SKM-1 treated with dmso at 0.1 percent for 144 hours (cell line): ENCODE data around the gene UACA.

Source experiments
- DNase-seq: peaks from one replicate; lab custom pipeline; 2025; ENCODE audit not compliant: unreplicated experiment; lab: John Stamatoyannopoulos, UW

Gene UACA

GRCh38 chr15:70715840-70716485, 47.4 kb downstream of the UACA start:
- DNase-seq, result no peak

- DNase-seq, result no peak
Measured at GRCh38 chr15:70714565-70714964, 48.8 kb downstream of the UACA start.

GRCh38 chr15:70714015-70714414, 49.3 kb downstream of the UACA start:
- DNase-seq, result no peak

GRCh38 chr15:70712271-70712670, 51.1 kb downstream of the UACA start:
- DNase-seq, result no peak

- DNase-seq, result no peak
Measured at GRCh38 chr15:70710714-70711113, 52.6 kb downstream of the UACA start.

- no peak for DNase-seq
Measured at GRCh38 chr15:70708839-70709238, 54.5 kb downstream of the UACA start.

GRCh38 chr15:70707686-70708300, 55.6 kb downstream of the UACA start:
- DNase-seq, result no peak

- DNase-seq, result no peak
Measured at GRCh38 chr15:70704731-70705130, 58.6 kb downstream of the UACA start.

- no peak for DNase-seq
Measured at GRCh38 chr15:70704166-70704565, 59.2 kb downstream of the UACA start.

- no peak for DNase-seq
Measured at GRCh38 chr15:70703096-70703878, 60.1 kb downstream of the UACA start.

- DNase-seq, result no peak
Measured at GRCh38 chr15:70702584-70702983, 60.8 kb downstream of the UACA start.

- no peak for DNase-seq
Measured at GRCh38 chr15:70701891-70702568, 61.3 kb downstream of the UACA start.

GRCh38 chr15:70701171-70701570, 62.2 kb downstream of the UACA start:
- no peak for DNase-seq

- DNase-seq, result no peak
Measured at GRCh38 chr15:70699890-70700289, 63.5 kb downstream of the UACA start.

- DNase-seq, result no peak
Measured at GRCh38 chr15:70698836-70699390, 64.4 kb downstream of the UACA start.

GRCh38 chr15:70698426-70698825, 64.9 kb downstream of the UACA start:
- DNase-seq, result no peak

GRCh38 chr15:70690491-70691276, 72.7 kb downstream of the UACA start:
- no peak for DNase-seq

GRCh38 chr15:70690021-70690420, 73.3 kb downstream of the UACA start:
- DNase-seq, result no peak

- no peak for DNase-seq
Measured at GRCh38 chr15:70687482-70687881, 75.9 kb downstream of the UACA start.

- DNase-seq, result no peak
Measured at GRCh38 chr15:70680817-70681216, 82.5 kb downstream of the UACA start.

GRCh38 chr15:70679919-70680231, 83.5 kb downstream of the UACA start:
- no peak for DNase-seq
